SU-DHL-6 (cell line): ENCODE measurements around the gene SOX10.

Source experiments
- H2AFZ ChIP-seq: fragments of 200-600 bp; sonication (generic); 2 replicates; pipeline ENCODE4 v1.6.1; 2014; ENCODE audit warnings: low read depth, mild to moderate bottlenecking, moderate library complexity, mixed read lengths, antibody characterized with exemption, low read length; ENCODE audit not compliant: severe bottlenecking
- H3F3A ChIP-seq: fragments of 200-600 bp; shearing (Covaris generic); 2 replicates; pipeline ENCODE4 v1.6.0; 2016; ENCODE audit warnings: antibody characterized with exemption, mild to moderate bottlenecking; ENCODE audit not compliant: insufficient read depth
- H3K27ac ChIP-seq: fragments of 200-600 bp; sonication (generic); 2 replicates; pipeline ENCODE4 v1.5.1; 2016; ENCODE audit warnings: low read depth, mild to moderate bottlenecking, low read length, moderate library complexity, mixed read lengths
- H3K27me3 ChIP-seq: fragments of 200-600 bp; sonication (generic), shearing (Covaris generic); 2 replicates; pipeline ENCODE4 v1.6.0; 2014; ENCODE audit warnings: mild to moderate bottlenecking, low read length
- H3K36me3 ChIP-seq: fragments of 200-600 bp; sonication (generic); 2 replicates; pipeline ENCODE4 v1.6.1; 2014; ENCODE audit warnings: mild to moderate bottlenecking, low read length, mixed read lengths
- H3K4me2 ChIP-seq: fragments of 300-600, 200-600 bp; shearing (Covaris generic), sonication (generic); 2 replicates; pipeline ENCODE4 v1.6.0; 2014; ENCODE audit warnings: low read length, low read depth, mild to moderate bottlenecking; ENCODE audit not compliant: poor library complexity, severe bottlenecking
- H3K4me3 ChIP-seq: fragments of 200-600 bp; sonication (generic); 2 replicates; pipeline ENCODE4 v1.5.1; 2014; ENCODE audit warnings: antibody characterized with exemption, low read length, mild to moderate bottlenecking, mixed read lengths; ENCODE audit not compliant: insufficient read depth, poor library complexity, severe bottlenecking
- H3K79me2 ChIP-seq: fragments of 200-600 bp; sonication (generic); 2 replicates; pipeline ENCODE4 v1.6.1; 2014; ENCODE audit warnings: mild to moderate bottlenecking, low read length, moderate library complexity; ENCODE audit not compliant: insufficient read depth
- H3K9ac ChIP-seq: fragments of 200-600 bp; sonication (generic); 2 replicates; pipeline ENCODE4 v1.7.0; 2014; ENCODE audit warnings: mild to moderate bottlenecking, low read length
- H3K9me2 ChIP-seq: fragments of 200-600 bp; sonication (generic); replicated peaks from 2 replicates; pipeline ENCODE4 v1.6.1; 2014; ENCODE audit warnings: low read length; ENCODE audit not compliant: insufficient read depth
- H3K9me3 ChIP-seq: fragments of 200-600 bp; sonication (generic); 2 replicates; pipeline ENCODE4 v1.6.1; 2014; ENCODE audit warnings: low read length, mixed read lengths; ENCODE audit not compliant: insufficient read depth
- H4K20me1 ChIP-seq: fragments of 200-600 bp; sonication (generic); 2 replicates; pipeline ENCODE4 v1.6.1; 2014; ENCODE audit warnings: low read depth, mild to moderate bottlenecking, antibody characterized with exemption, low read length, moderate library complexity, mixed read lengths
- CTCF ChIP-seq: fragments of 200-600 bp; sonication (generic); IDR thresholded peaks from one replicate; pipeline ENCODE4 v1.5.1; 2017; ENCODE audit warnings: antibody characterized with exemption, mild to moderate bottlenecking, low read length, moderate library complexity; ENCODE audit not compliant: insufficient read depth, poor library complexity, severe bottlenecking
- EZH2phosphoT487 ChIP-seq: fragments of 200-600 bp; sonication (generic), shearing (Covaris generic); conservative IDR thresholded peaks from 2 replicates; pipeline ENCODE4 v1.6.1; 2018; ENCODE audit warnings: mild to moderate bottlenecking, antibody characterized with exemption, low read length, moderate library complexity, mixed read lengths

The SOX10 gene

DNA sequence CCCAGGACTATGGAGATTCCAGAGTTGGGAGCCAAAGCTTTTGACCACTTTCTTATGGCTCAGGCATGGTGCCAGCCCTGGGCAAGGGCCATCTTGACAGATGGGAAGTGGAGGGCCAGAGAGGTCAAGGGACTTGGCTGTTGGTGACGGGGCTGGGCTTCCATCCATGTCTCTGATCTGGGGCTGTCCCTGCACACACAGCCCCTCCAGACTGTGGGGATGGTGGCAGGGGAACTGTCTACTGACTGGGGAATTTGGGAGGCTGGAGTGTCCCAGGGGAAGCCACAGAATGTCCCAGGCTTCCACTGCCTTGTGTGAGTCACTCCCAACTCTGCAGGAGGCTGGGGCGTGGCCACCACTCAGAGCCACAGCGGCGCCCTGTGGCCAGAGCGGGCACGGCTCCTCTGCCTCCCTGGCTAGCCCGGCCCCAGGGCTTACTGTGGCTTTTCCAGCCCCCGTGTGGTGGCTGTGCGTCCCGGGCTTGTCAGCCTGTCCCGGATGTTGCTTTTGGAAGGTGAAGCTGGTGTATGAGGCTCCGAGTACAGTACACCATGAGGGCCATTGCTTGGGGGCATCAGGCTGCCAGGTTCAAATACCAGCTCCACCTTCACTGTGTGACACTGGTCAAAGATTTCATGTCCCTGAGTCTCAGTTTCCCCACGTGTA lies 50.5 kb downstream of the SOX10 start:
- no peaks in the 10 kb centered on the region for H3F3A ChIP-seq
- no peak overlapping the region for H3K4me2 ChIP-seq
- peak; percentile 95 for TF ChIP-seq CTCF
- no peak for TF ChIP-seq EZH2phosphoT487
- no peak overlapping the region for H3K27ac ChIP-seq
- peak overlapping the region; percentile 96 for H2AFZ ChIP-seq
- no peaks in the 10 kb centered on the region for H3K79me2 ChIP-seq
- no peaks in the 10 kb centered on the region for H4K20me1 ChIP-seq
- no peaks in the 10 kb centered on the region for H3K36me3 ChIP-seq
- no peaks in the 10 kb centered on the region for H3K27me3 ChIP-seq
- H3K9me3 ChIP-seq: no peaks in the 10 kb centered on the region
- no peaks in the 10 kb centered on the region for H3K9me2 ChIP-seq
- no peak overlapping the region for H3K9ac ChIP-seq
- H3K4me3 ChIP-seq: no peak overlapping the region

DNA sequence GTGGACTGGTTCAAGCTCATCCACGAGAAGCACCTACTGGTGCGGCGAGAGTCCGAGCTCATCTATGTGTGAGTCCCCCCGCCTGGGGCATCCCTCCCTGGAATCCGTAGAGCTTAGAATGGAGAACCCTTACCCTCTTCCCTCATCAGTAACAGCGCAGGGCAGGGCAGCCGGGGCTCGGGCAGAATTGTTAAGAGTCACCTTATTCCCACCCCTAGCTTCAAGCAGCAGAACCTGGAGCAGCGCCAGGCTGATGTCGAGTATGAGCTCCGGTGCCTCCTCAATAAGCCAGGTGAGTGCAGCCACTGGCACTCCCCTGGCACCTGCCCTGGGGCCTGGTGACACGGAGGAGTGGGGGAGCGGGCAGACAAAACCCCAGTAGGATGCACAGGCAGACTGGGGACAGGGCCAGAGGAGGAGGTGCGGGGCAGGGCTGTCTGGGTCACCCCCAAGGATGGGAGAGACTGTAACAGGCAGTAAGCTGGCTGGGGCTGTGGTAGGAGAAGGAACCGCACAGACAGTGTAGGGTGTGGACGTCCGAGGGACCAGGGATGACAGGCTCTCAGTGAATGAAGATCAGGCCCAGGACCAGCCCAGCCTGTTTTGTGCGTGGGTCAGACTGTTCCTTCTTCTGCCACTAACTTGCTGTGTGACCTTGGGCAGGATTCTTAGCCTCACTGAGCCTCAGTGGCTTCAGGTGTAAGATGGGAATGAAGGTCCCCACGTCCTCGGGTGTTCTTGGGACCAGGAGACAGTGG lies 51.4 kb downstream of the SOX10 start:
- Histone ChIP-seq H2AFZ (no peak overlapping the region), H3K4me2 (no peak overlapping the region), H3K9me2 (no peaks in the 10 kb centered on the region), H3K9ac (no peak overlapping the region), H3F3A (no peaks in the 10 kb centered on the region), H3K27me3 (no peaks in the 10 kb centered on the region), H4K20me1 (no peaks in the 10 kb centered on the region), H3K9me3 (no peaks in the 10 kb centered on the region), H3K27ac (no peak overlapping the region), H3K36me3 (no peaks in the 10 kb centered on the region), H3K4me3 (no peak overlapping the region), H3K79me2 (no peaks in the 10 kb centered on the region)
- no peak for TF ChIP-seq EZH2phosphoT487
- no peak for TF ChIP-seq CTCF

DNA sequence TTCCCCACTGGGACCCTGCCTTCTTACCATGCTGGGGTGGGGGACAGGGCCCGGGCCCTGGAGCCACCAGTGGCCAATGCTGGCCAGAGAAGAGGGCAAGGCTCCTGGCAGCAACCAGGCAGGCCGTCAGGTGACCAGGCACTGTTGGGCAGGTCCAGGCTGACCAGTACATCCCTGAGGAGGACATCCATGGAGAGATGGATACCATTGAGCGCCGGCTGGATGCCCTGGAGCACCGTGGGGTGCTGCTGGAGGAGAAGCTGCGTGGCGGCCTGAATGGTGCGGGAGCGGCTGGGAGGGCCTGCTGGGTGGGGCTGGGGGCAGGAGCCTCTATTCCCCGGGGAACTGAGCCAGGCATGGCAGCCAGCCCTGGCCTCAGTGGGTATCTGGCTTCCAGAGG lies 52.0 kb downstream of the SOX10 start:
- Histone ChIP-seq H3K4me3 (no peak overlapping the region), H3K9me2 (no peaks in the 10 kb centered on the region), H3K27ac (no peak overlapping the region), H3K79me2 (no peaks in the 10 kb centered on the region), H3K9me3 (no peaks in the 10 kb centered on the region), H4K20me1 (no peaks in the 10 kb centered on the region), H3F3A (no peaks in the 10 kb centered on the region), H3K9ac (no peak overlapping the region), H2AFZ (no peak overlapping the region), H3K36me3 (no peaks in the 10 kb centered on the region), H3K27me3 (no peaks in the 10 kb centered on the region), H3K4me2 (no peak overlapping the region)
- TF ChIP-seq EZH2phosphoT487 (no peak), CTCF (no peak)
